Peyer's patch (tissue), 4 donors: ENCODE measurements around the gene LRP5. TPM values are rescaled to one million over a fixed set of nuclear protein-coding genes. Genes with fewer than 3 reads are reported as not detected.
A peak's percentile ranks its signal among the peaks of the same experiment; 100 is the strongest.

ENCODE experiments used
- DNase-seq, 3 donors: peaks; one replicate each; pipeline ENCODE4 v3.0.0-alpha.2; 2017 to 2019
- H3K27ac ChIP-seq, 4 donors: fragments of 200-600 bp; sonication (generic); one replicate each; pipeline ENCODE4 v1.5.1; 2016 to 2019
- H3K27me3 ChIP-seq, 2 donors: fragments of 200-600 bp; sonication (generic); one replicate each; pipeline ENCODE4 v1.5.1; 2019
- H3K36me3 ChIP-seq, 3 donors: fragments of 200-600 bp; sonication (generic); one replicate each; pipeline ENCODE4 v1.5.1; 2016 to 2019
- H3K4me1 ChIP-seq, 4 donors: fragments of 200-600 bp; sonication (generic); one replicate each; pipeline ENCODE4 v1.5.1; 2016 to 2019
- H3K4me3 ChIP-seq, 4 donors: fragments of 200-600 bp; sonication (generic); 1 replicate in 3 of 4; 2 replicates in 1 of 4; pipeline ENCODE4 v1.5.1; 2016 to 2019; ENCODE audit warnings: mild to moderate bottlenecking in 1 of 4
- H3K9me3 ChIP-seq, 4 donors: fragments of 200-600 bp; sonication (generic); one replicate each; pipeline ENCODE4 v1.5.1; 2016 to 2019; ENCODE audit warnings: mild to moderate bottlenecking in 1 of 4
- POLR2A ChIP-seq, 2 donors: fragments of 450-650 bp; IDR thresholded peaks; one replicate each; pipeline ENCODE4 v1.5.1; 2017; ENCODE audit warnings: antibody characterized with exemption in 2 of 2, mild to moderate bottlenecking in 2 of 2, moderate library complexity in 2 of 2
- total RNA-seq, 4 donors: library from RNA; depleted of rRNA; stranded (reverse); fragments of >200 nt; gene quantifications; one replicate each; pipeline ENCODE4 v1.1.0, GENCODE V29; 2016
- TF ChIP-seq, protein P1 (sequence below), 6 experiments: fragments of 450-650 bp in 4 of 6; fragments of 200-600 bp in 2 of 6; sonication (generic) in 1 of 6; IDR thresholded peaks; one replicate each; pipeline ENCODE4 v1.5.1; 2017 to 2019; ENCODE audit warnings: antibody characterized with exemption in 6 of 6, mild to moderate bottlenecking in 3 of 6, moderate library complexity in 1 of 6

Gene LRP5
- total RNA-seq, 4 donors from 2014 or later, result 149 to 196 (median 168) TPM

GRCh38 chr11:68353118-68353517, 40.7 kb downstream of the LRP5 start:
- Histone ChIP-seq H3K9me3 (no peaks in the 10 kb centered on the region), H3K4me3 (no peak overlapping the region), H3K27ac (peak overlapping the region; percentile 27 to 83 (median 64)), H3K4me1 (peaks cover 0 to 34% (median 0%) of the 10 kb centered on the region in 4 donors), H3K36me3 (peaks cover 0 to 29% (median 0%) of the 10 kb centered on the region in 3 donors), H3K27me3 (no peaks in the 10 kb centered on the region)
- TF ChIP-seq POLR2A (IDR thresholded peaks at IDR 0.05), result no peak
- TF ChIP-seq, protein P1, sequence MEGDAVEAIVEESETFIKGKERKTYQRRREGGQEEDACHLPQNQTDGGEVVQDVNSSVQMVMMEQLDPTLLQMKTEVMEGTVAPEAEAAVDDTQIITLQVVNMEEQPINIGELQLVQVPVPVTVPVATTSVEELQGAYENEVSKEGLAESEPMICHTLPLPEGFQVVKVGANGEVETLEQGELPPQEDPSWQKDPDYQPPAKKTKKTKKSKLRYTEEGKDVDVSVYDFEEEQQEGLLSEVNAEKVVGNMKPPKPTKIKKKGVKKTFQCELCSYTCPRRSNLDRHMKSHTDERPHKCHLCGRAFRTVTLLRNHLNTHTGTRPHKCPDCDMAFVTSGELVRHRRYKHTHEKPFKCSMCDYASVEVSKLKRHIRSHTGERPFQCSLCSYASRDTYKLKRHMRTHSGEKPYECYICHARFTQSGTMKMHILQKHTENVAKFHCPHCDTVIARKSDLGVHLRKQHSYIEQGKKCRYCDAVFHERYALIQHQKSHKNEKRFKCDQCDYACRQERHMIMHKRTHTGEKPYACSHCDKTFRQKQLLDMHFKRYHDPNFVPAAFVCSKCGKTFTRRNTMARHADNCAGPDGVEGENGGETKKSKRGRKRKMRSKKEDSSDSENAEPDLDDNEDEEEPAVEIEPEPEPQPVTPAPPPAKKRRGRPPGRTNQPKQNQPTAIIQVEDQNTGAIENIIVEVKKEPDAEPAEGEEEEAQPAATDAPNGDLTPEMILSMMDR (IDR thresholded peaks at IDR 0.05), result no peak
- no peak for DNase-seq

DNA sequence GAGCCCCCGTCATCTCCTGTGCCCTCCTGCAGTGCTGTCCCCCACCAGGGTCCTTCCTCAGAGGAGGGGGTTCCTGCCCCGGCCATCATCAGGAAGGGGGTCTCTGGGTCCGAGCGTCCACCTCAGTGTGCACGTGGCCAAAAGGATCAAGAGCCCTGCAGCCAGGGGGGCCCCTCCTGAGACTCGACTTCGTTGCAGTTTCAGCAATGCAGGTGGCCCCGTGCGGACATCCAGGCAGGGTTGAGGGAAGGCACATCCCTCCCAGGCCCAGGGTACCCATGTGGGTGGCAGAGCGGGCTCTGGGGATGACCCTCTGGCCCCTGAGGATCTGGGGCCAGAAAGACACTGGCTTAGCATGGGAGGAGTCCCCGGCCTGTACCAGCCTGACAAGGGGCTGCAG, 41.3 kb downstream of the LRP5 start:
- no peak overlapping the region for H3K4me3 ChIP-seq
- H3K4me1 ChIP-seq, result peaks cover 0 to 34% (median 0%) of the 10 kb centered on the region in 4 donors
- no peaks in the 10 kb centered on the region for H3K9me3 ChIP-seq
- H3K27ac ChIP-seq, result peak overlapping the region; percentile 27 to 83 (median 64)
- no peaks in the 10 kb centered on the region for H3K27me3 ChIP-seq
- TF ChIP-seq POLR2A (IDR thresholded peaks at IDR 0.05), result no peak
- TF ChIP-seq, protein P1 (IDR thresholded peaks at IDR 0.05), result no peak
- no peak for DNase-seq
- peaks cover 0 to 31% (median 0%) of the 10 kb centered on the region in 3 donors for H3K36me3 ChIP-seq

GRCh38 chr11:68354148-68354872, 41.9 kb downstream of the LRP5 start:
- Histone ChIP-seq H3K4me1 (peaks cover 0 to 34% (median 0%) of the 10 kb centered on the region in 4 donors), H3K9me3 (no peaks in the 10 kb centered on the region), H3K27ac (peak overlapping the region; percentile 36 to 83 (median 64)), H3K36me3 (peaks cover 0 to 32% (median 0%) of the 10 kb centered on the region in 3 donors), H3K4me3 (no peak overlapping the region), H3K27me3 (no peaks in the 10 kb centered on the region)
- no peak for TF ChIP-seq POLR2A (IDR thresholded peaks at IDR 0.05)
- TF ChIP-seq, protein P1 (IDR thresholded peaks at IDR 0.05), result no peak
- DNase-seq, result peak; percentile 31 to 91 (median 89)

- Histone ChIP-seq H3K27me3 (no peaks in the 10 kb centered on the region), H3K27ac (peak overlapping the region in 3 of 4 donors; percentile 55 to 83 (median 72)), H3K9me3 (no peaks in the 10 kb centered on the region), H3K4me1 (peaks cover 0 to 34% (median 0%) of the 10 kb centered on the region in 4 donors), H3K4me3 (no peak overlapping the region), H3K36me3 (peaks cover 0 to 37% (median 0%) of the 10 kb centered on the region in 3 donors)
- no peak for DNase-seq
- no peak for TF ChIP-seq POLR2A (IDR thresholded peaks at IDR 0.05)
- TF ChIP-seq, protein P1 (IDR thresholded peaks at IDR 0.05), result no peak
Measured at GRCh38 chr11:68355471-68355870, 43.1 kb downstream of the LRP5 start.

- TF ChIP-seq, protein P1 (IDR thresholded peaks at IDR 0.05), result no peak
- no peak for TF ChIP-seq POLR2A (IDR thresholded peaks at IDR 0.05)
- Histone ChIP-seq H3K4me3 (no peak overlapping the region), H3K27me3 (no peaks in the 10 kb centered on the region), H3K36me3 (peaks cover 0 to 39% (median 0%) of the 10 kb centered on the region in 3 donors), H3K9me3 (no peaks in the 10 kb centered on the region), H3K4me1 (peaks cover 0 to 30% (median 0%) of the 10 kb centered on the region in 4 donors), H3K27ac (no peak overlapping the region)
- no peak for DNase-seq
Measured at GRCh38 chr11:68357568-68357967, 45.2 kb downstream of the LRP5 start.
